ENCODE results near the gene UBE2S.

The UBE2S gene

DNA sequence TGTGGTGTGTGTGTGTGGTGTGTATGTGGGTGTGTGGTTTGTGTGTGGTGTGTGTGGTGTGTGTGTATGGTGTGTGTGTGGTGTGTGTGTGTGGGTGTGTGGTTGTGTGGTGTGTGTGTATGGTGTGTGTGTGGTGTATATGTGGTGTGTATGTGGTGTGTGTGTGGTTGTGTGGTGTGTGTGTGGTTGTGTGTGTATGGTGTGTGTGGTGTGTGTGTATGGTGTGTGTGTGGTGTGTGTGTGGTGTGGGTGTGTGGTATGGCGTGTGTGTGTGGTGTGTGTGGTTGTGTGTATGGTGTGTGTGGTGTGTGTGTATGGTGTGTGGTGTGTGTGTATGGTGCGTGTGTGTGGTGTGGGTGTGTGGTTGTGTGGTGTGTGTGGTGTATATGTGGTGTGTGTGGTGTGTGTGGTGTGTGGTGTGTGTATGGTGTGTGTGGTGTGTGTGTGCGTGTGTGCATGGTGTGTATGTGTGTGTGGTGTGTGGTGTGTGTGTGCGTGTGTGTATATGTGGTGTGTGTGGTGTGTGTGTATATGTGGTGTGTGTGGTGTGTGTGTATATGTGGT lies 26.9 kb upstream of the UBE2S start:
- Histone ChIP-seq H3K9me3 (ENCODE audit: control insufficient read depth, insufficient read depth, low read depth, low read length) (no peaks in the 10 kb centered on the region), H3K4me1 (ENCODE audit: control insufficient read depth, insufficient read depth, low read length) (no peaks in the 10 kb centered on the region; the same call in 1 of the 2 replicates), H3K4me3 (ENCODE audit: low read depth, low read length) (no peak overlapping the region), H3K36me3 (ENCODE audit: control insufficient read depth in 2 of 2, insufficient read depth in 1 of 2, low read length in 2 of 2) (no peaks in the 10 kb centered on the region), H3K27ac (ENCODE audit: extremely low read depth, low read depth, low read length) (no peak overlapping the region)
- CTCF ChIA-PET = no interaction called here
- POLR2A ChIA-PET = no interaction called here
- TF ChIP-seq, protein P1, sequence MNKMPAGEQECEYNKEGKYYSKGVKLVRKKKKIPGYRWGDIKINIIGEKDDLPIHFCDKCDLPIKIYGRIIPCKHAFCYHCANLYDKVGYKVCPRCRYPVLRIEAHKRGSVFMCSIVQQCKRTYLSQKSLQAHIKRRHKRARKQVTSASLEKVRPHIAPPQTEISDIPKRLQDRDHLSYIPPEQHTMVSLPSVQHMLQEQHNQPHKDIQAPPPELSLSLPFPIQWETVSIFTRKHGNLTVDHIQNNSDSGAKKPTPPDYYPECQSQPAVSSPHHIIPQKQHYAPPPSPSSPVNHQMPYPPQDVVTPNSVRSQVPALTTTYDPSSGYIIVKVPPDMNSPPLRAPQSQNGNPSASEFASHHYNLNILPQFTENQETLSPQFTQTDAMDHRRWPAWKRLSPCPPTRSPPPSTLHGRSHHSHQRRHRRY (tag by site-specific recombination; IDR thresholded peaks at IDR 0.05) = no peak
- TF ChIP-seq ZNF114 (tag by site-specific recombination; IDR thresholded peaks at IDR 0.05) (0 out of 2 replicates have a peak, but pooled peaks have one; percentile 44), ZFHX2 (tag by site-specific recombination; conservative IDR thresholded peaks at IDR 0.05) (peak; percentile 36; the same call in 1 of the 2 replicates), ZNF560 (tag by site-specific recombination; IDR thresholded peaks at IDR 0.05; ENCODE audit: borderline replicate concordance) (no peak), ZNF76 (tag by site-specific recombination; IDR thresholded peaks at IDR 0.05; ENCODE audit: borderline replicate concordance, low read depth) (no peak), SALL2 (tag by site-specific recombination; IDR thresholded peaks at IDR 0.05; ENCODE audit: borderline replicate concordance) (no peak), HOXD13 (CRISPR knock-in tag; IDR thresholded peaks at IDR 0.05; ENCODE audit: borderline replicate concordance) (0 out of 2 replicates have a peak, but pooled peaks have one; percentile 10), ZNF239 (tag by site-specific recombination; IDR thresholded peaks at IDR 0.05) (peak; percentile 61; the same call in 1 of the 2 replicates), ZNF311 (tag by site-specific recombination; IDR thresholded peaks at IDR 0.05; ENCODE audit: borderline replicate concordance) (peak; percentile 33; the same call in 1 of the 2 replicates)

DNA sequence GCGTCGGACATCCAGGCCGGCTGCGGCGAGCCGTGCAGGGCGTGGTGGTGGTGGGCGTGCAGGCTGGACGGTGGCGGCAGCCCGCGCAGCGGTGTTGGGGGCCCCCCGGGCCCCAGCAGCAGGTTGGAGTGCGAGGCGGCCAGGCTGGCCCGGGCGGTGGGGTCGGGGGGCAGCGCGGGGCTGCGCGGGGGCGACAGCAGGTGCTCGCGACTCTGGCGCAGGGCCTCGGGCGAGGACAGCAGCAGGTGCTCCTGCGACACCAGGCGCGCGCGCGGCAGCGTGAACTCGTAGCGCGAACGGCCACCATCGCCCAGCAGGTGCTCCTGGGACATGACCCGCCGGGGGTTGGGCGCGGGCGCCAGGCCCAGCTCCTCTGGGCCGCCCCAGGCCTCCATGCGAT lies 25.7 kb upstream of the UBE2S start:
- H3K4me3 ChIP-seq (ENCODE audit: low read depth, low read length) = no peak overlapping the region
- no peak overlapping the region for H3K27ac ChIP-seq (ENCODE audit: extremely low read depth, low read depth, low read length)
- no peak for TF ChIP-seq ZNF146 (tag by site-specific recombination; IDR thresholded peaks at IDR 0.05)
- TF ChIP-seq ZNF202 (tag by site-specific recombination; IDR thresholded peaks at IDR 0.05; ENCODE audit: borderline replicate concordance) = no peak
- no peak for TF ChIP-seq TRIM28 (IDR thresholded peaks at IDR 0.05; ENCODE audit: borderline replicate concordance, low read length)
- TF ChIP-seq, protein P2, sequence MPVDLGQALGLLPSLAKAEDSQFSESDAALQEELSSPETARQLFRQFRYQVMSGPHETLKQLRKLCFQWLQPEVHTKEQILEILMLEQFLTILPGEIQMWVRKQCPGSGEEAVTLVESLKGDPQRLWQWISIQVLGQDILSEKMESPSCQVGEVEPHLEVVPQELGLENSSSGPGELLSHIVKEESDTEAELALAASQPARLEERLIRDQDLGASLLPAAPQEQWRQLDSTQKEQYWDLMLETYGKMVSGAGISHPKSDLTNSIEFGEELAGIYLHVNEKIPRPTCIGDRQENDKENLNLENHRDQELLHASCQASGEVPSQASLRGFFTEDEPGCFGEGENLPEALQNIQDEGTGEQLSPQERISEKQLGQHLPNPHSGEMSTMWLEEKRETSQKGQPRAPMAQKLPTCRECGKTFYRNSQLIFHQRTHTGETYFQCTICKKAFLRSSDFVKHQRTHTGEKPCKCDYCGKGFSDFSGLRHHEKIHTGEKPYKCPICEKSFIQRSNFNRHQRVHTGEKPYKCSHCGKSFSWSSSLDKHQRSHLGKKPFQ (tag by site-specific recombination; IDR thresholded peaks at IDR 0.05) = no peak
- TF ChIP-seq ZNF391 (tag by site-specific recombination; IDR thresholded peaks at IDR 0.05; ENCODE audit: borderline replicate concordance, low read depth) = no peak
- no peak for TF ChIP-seq ZNF558 (tag by site-specific recombination; IDR thresholded peaks at IDR 0.05)
- no peak for TF ChIP-seq KLF1 (tag by site-specific recombination; IDR thresholded peaks at IDR 0.05)
- TF ChIP-seq BCL11A (tag by site-specific recombination; IDR thresholded peaks at IDR 0.05; ENCODE audit: low read depth) = no peak
- TF ChIP-seq ZNF529 (tag by site-specific recombination; IDR thresholded peaks at IDR 0.05; ENCODE audit: insufficient replicate concordance) = no peak
- TF ChIP-seq ZNF48 (tag by site-specific recombination; IDR thresholded peaks at IDR 0.05) = no peak
- no peak for TF ChIP-seq ZBTB20 (tag by site-specific recombination; IDR thresholded peaks at IDR 0.05)
- no peak for TF ChIP-seq ZNF175 (tag by site-specific recombination; IDR thresholded peaks at IDR 0.05)
- TF ChIP-seq REPIN1 (tag by site-specific recombination; IDR thresholded peaks at IDR 0.05; ENCODE audit: low read depth) = no peak
- TF ChIP-seq ZFP37 (tag by site-specific recombination; IDR thresholded peaks at IDR 0.05) = no peak
- no peak for TF ChIP-seq ZNF341 (tag by site-specific recombination; IDR thresholded peaks at IDR 0.05; ENCODE audit: low read depth)
- ChIA-PET POLR2A (no interaction called here), CTCF (no interaction called here)
- no peaks in the 10 kb centered on the region; the same call in 1 of the 2 replicates for H3K4me1 ChIP-seq (ENCODE audit: control insufficient read depth, insufficient read depth, low read length)
- H3K9me3 ChIP-seq (ENCODE audit: control insufficient read depth, insufficient read depth, low read depth, low read length) = no peaks in the 10 kb centered on the region
- no peaks in the 10 kb centered on the region for H3K36me3 ChIP-seq (ENCODE audit: control insufficient read depth in 2 of 2, insufficient read depth in 1 of 2, low read length in 2 of 2)

Data from HEK293 (cell line).